ENCODE data around the gene FAM117A. TPM values are rescaled to one million over a fixed set of nuclear protein-coding genes. Genes with fewer than 3 reads are reported as not detected.
"Not testable (repeated sequence)": the region's sequence is repeated elsewhere in the genome, so short reads cannot be mapped to it uniquely, and the experiment has no call there.

FAM117A gene
- total and polyA plus RNA-seq, 2 donors (not counting 3 experiments of a cell fraction or from before 2014, with no cell fraction given) = 12.2 to 24.1 TPM

GRCh38 chr17:49760296-49760695 lies 3.6 kb downstream of the FAM117A start:
- Histone ChIP-seq H3K27ac (ENCODE audit: insufficient read depth, low read depth, low read length) (no peak overlapping the region), H2AFZ (ENCODE audit: low read depth, low read length) (no peak overlapping the region), H3K4me1 (ENCODE audit: control insufficient read depth, extremely low read depth, insufficient read depth, low read length) (peaks cover 14% of the 10 kb centered on the region), H3K36me3 (ENCODE audit: control insufficient read depth in 2 of 2, extremely low read depth in 1 of 2, insufficient read depth in 2 of 2, low read length in 2 of 2) (no peaks in the 10 kb centered on the region), H3K4me3 (replicated peaks in 1 of 3; ENCODE audit: insufficient read depth in 1 of 3, low read depth in 1 of 3, low read length in 3 of 3) (no peak overlapping the region), H4K20me1 (replicated peaks; ENCODE audit: control insufficient read depth, extremely low read depth, insufficient read depth, low read length) (no peaks in the 10 kb centered on the region), H3K9me3 (replicated peaks; ENCODE audit: control insufficient read depth, insufficient read depth, low read length) (no peaks in the 10 kb centered on the region), H3K9ac (replicated peaks; ENCODE audit: extremely low read depth, insufficient read depth, low read length) (no peak overlapping the region), H3K79me2 (ENCODE audit: control insufficient read depth, insufficient read depth, low read length) (no peaks in the 10 kb centered on the region), H3K4me2 (ENCODE audit: insufficient read depth, low read length) (no peak overlapping the region), H3K27me3 (ENCODE audit: control insufficient read depth in 2 of 2, insufficient read depth in 2 of 2, low read length in 2 of 2) (peaks cover 2 to 22% of the 10 kb centered on the region in 2 experiments), H3K9me1 (replicated peaks; ENCODE audit: control insufficient read depth, extremely low read depth, insufficient read depth, low read length) (no peaks in the 10 kb centered on the region)
- no TSS peak for BruUV-seq (replicated peaks)
- dilution Hi-C loops (cut with MboI; ENCODE audit: extremely low pct_ligation_motif_present, low sequenced_read_pairs) (no loop called here), intact Hi-C loops (cut with micrococcal nuclease) (no loop called here)
- FAIRE-seq (no peak), DNase-seq (ENCODE audit: low read depth, low spot score) (no peak)
- TF ChIP-seq POLR2AphosphoS5 (IDR thresholded peaks at IDR 0.05; ENCODE audit: insufficient read depth, low read depth, low read length) (no peak), MAX (IDR thresholded peaks at IDR 0.05; ENCODE audit: insufficient read depth, insufficient read length) (no peak), JUN (IDR thresholded peaks at IDR 0.05; ENCODE audit: borderline replicate concordance, insufficient read depth, insufficient read length, low read depth) (no peak), POLR2A (IDR thresholded peaks at IDR 0.05; ENCODE audit: low read depth, low read length) (no peak), FOS (IDR thresholded peaks at IDR 0.05; ENCODE audit: borderline replicate concordance, insufficient read depth, low read length) (no peak)
- ChIA-PET CTCF (interaction anchor here (1.3 kb wide), 1 partner anchor 236 kb away, joined by 3 read pairs; no protein-coding TSS in a partner anchor), POLR2A (no interaction called here)

GRCh38 chr17:49759203-49759602 lies 4.7 kb downstream of the FAM117A start:
- H3K27ac ChIP-seq (ENCODE audit: insufficient read depth, low read depth, low read length) = no peak overlapping the region
- TF ChIP-seq POLR2AphosphoS5 (IDR thresholded peaks at IDR 0.05; ENCODE audit: insufficient read depth, low read depth, low read length) = no peak
- TF ChIP-seq MAX (IDR thresholded peaks at IDR 0.05; ENCODE audit: insufficient read depth, insufficient read length) = no peak
- no peak for TF ChIP-seq GATA2 (IDR thresholded peaks at IDR 0.05; ENCODE audit: insufficient read depth, insufficient read length, low read depth, low read length)
- no peak for TF ChIP-seq EZH2 (IDR thresholded peaks at IDR 0.05; ENCODE audit: borderline replicate concordance, low read depth, low read length, severe bottlenecking)

GRCh38 chr17:49758464-49759010 lies 5.4 kb downstream of the FAM117A start:
- H3K27ac ChIP-seq (ENCODE audit: insufficient read depth, low read depth, low read length); FAIRE-seq; DNase-seq (ENCODE audit: low read depth, low spot score); H2AFZ ChIP-seq (ENCODE audit: low read depth, low read length); POLR2A ChIA-PET; H3K9me1 ChIP-seq (replicated peaks; ENCODE audit: control insufficient read depth, extremely low read depth, insufficient read depth, low read length); H3K36me3 ChIP-seq (ENCODE audit: control insufficient read depth in 2 of 2, extremely low read depth in 1 of 2, insufficient read depth in 2 of 2, low read length in 2 of 2); intact Hi-C loops (cut with micrococcal nuclease); H3K4me3 ChIP-seq (replicated peaks in 1 of 3; ENCODE audit: insufficient read depth in 1 of 3, low read depth in 1 of 3, low read length in 3 of 3); BruUV-seq (replicated peaks); H4K20me1 ChIP-seq (replicated peaks; ENCODE audit: control insufficient read depth, extremely low read depth, insufficient read depth, low read length); H3K4me2 ChIP-seq (ENCODE audit: insufficient read depth, low read length); H3K4me1 ChIP-seq (ENCODE audit: control insufficient read depth, extremely low read depth, insufficient read depth, low read length); H3K9ac ChIP-seq (replicated peaks; ENCODE audit: extremely low read depth, insufficient read depth, low read length); dilution Hi-C loops (cut with MboI; ENCODE audit: extremely low pct_ligation_motif_present, low sequenced_read_pairs); H3K9me3 ChIP-seq (replicated peaks; ENCODE audit: control insufficient read depth, insufficient read depth, low read length); H3K79me2 ChIP-seq (ENCODE audit: control insufficient read depth, insufficient read depth, low read length): not testable (repeated sequence)
- CTCF ChIA-PET = interaction anchor here (1.0 to 1.3 kb wide), 3 partner anchors 93 to 245 kb away, joined by 3 to 4 read pairs (median 3); no protein-coding TSS in a partner anchor
- H3K27me3 ChIP-seq (ENCODE audit: control insufficient read depth in 2 of 2, insufficient read depth in 2 of 2, low read length in 2 of 2) = peaks cover 2 to 15% of the 10 kb centered on the region in 2 experiments

More at GRCh38 chr17:49759203-49759602, 4.7 kb downstream of the FAM117A start:
- Histone ChIP-seq H3K4me1 (ENCODE audit: control insufficient read depth, extremely low read depth, insufficient read depth, low read length) (peaks cover 8% of the 10 kb centered on the region), H4K20me1 (replicated peaks; ENCODE audit: control insufficient read depth, extremely low read depth, insufficient read depth, low read length) (no peaks in the 10 kb centered on the region), H3K36me3 (ENCODE audit: control insufficient read depth in 2 of 2, extremely low read depth in 1 of 2, insufficient read depth in 2 of 2, low read length in 2 of 2) (no peaks in the 10 kb centered on the region), H3K79me2 (ENCODE audit: control insufficient read depth, insufficient read depth, low read length) (no peaks in the 10 kb centered on the region), H3K27me3 (ENCODE audit: control insufficient read depth in 2 of 2, insufficient read depth in 2 of 2, low read length in 2 of 2) (peaks cover 2 to 15% of the 10 kb centered on the region in 2 experiments), H3K9ac (replicated peaks; ENCODE audit: extremely low read depth, insufficient read depth, low read length) (no peak overlapping the region), H3K4me3 (replicated peaks in 1 of 3; ENCODE audit: insufficient read depth in 1 of 3, low read depth in 1 of 3, low read length in 3 of 3) (no peak overlapping the region), H2AFZ (ENCODE audit: low read depth, low read length) (no peak overlapping the region), H3K9me3 (replicated peaks; ENCODE audit: control insufficient read depth, insufficient read depth, low read length) (no peaks in the 10 kb centered on the region), H3K4me2 (ENCODE audit: insufficient read depth, low read length) (no peak overlapping the region), H3K9me1 (replicated peaks; ENCODE audit: control insufficient read depth, extremely low read depth, insufficient read depth, low read length) (no peaks in the 10 kb centered on the region)
- BruUV-seq (replicated peaks) = no TSS peak
- DNase-seq (ENCODE audit: low read depth, low spot score) (no peak), FAIRE-seq (no peak)
- POLR2A ChIA-PET = no interaction called here
- dilution Hi-C loops (cut with MboI; ENCODE audit: extremely low pct_ligation_motif_present, low sequenced_read_pairs) = no loop called here
- intact Hi-C loops (cut with micrococcal nuclease) = no loop called here
- CTCF ChIA-PET = interaction anchor here (1.0 to 1.3 kb wide), 2 partner anchors 93 to 237 kb away, joined by 3 read pairs; no protein-coding TSS in a partner anchor

Data from endothelial cell of umbilical vein (primary cell).